KG1 (cell line): ENCODE measurements around the gene OR6K6.

Experiments
- DNase-seq: peaks from one replicate; lab custom pipeline; 2025; lab: John Stamatoyannopoulos, UW

Gene OR6K6

DNA sequence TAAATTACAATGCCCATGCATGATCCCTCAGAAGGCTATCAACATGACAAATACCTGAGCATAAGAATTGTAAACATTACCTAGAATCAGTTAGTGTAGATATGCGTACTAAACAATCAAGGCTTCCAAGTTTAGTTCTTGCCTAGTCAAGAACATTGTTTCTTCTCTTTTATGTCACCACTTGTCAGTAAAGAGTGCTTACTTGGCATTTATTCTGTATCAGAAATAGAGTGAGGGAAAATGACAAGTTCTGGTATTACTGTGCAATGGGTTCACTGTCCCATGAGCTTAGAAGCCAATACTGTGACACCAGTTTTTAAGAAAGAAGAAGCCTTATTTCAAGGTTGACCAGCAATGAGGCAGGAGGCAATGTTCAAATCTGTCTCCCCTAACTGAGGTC, 49.2 kb downstream of the OR6K6 start:
- no peak for DNase-seq
